Activated CD8-positive, alpha-beta memory T cell treated with anti-CD3 and anti-CD28 coated beads for 36 hours (primary cell): ENCODE results near the gene CCND2. TPM values are rescaled to one million over a fixed set of nuclear protein-coding genes. Genes with fewer than 3 reads are reported as not detected.

Source experiments
- CTCF ChIA-PET: fragments of 350-600 bp; sonication (Branson Sonifier 250); formaldehyde crosslinking; loops from one replicate; lab custom pipeline; 2021; ENCODE audit warnings: antibody characterized with exemption; lab: Charles Lee
- POLR2A ChIA-PET: fragments of 350-600 bp; sonication (Branson Sonifier 250); formaldehyde crosslinking; loops from one replicate; lab custom pipeline; 2021; ENCODE audit warnings: antibody characterized with exemption; lab: Charles Lee
- total RNA-seq, 2 experiments: library from RNA; stranded (reverse); gene quantifications; one replicate each; pipeline ENCODE4 v1.2.3, GENCODE V29; 2021

The CCND2 gene
- total RNA-seq, 2 experiments from 2014 or later, result 653 to 655 TPM

DNA sequence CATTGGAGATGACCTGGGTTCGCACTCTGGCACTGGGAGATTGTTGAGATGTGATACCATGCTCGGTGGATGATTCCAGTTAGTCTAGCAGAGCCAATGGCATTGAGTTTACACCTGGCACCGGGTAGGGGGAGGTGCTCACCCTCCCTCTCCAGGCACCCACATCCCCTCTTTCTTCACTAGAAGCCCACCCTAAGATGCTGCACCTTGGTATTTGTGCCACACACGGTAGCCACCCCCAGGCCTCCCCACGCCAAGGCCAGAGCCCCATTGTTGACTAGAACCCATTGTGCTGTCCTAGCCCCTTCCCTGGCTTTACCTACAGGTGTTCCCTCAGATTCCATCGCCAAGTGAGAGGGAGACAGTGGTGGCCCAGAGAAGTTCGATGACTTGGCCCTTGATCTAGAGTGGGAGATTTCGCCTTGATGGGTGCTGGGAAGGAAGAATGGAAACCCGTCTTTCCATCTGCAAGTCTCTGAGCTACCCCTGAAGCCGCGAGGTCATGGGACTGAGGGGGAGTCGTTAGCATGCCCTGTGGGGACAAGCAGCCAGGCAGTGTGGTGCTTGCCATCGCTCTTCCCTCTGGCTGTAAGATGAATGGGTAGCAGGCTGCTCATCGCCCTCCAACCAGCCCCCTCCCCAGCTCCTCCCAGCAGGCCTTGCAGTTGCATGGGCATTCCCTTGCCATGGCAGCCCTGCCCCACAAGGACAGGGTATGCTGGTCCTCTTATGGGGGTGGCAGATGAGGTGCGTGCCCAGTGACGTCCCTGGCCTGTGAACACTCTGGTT, 8.7 kb downstream of the CCND2 start:
- ChIA-PET POLR2A (no interaction called here), CTCF (interaction anchor here (0.8 to 1.8 kb wide), 4 partner anchors 11 to 175 kb away, joined by 3 to 5 read pairs (median 4); no protein-coding TSS in a partner anchor)

DNA sequence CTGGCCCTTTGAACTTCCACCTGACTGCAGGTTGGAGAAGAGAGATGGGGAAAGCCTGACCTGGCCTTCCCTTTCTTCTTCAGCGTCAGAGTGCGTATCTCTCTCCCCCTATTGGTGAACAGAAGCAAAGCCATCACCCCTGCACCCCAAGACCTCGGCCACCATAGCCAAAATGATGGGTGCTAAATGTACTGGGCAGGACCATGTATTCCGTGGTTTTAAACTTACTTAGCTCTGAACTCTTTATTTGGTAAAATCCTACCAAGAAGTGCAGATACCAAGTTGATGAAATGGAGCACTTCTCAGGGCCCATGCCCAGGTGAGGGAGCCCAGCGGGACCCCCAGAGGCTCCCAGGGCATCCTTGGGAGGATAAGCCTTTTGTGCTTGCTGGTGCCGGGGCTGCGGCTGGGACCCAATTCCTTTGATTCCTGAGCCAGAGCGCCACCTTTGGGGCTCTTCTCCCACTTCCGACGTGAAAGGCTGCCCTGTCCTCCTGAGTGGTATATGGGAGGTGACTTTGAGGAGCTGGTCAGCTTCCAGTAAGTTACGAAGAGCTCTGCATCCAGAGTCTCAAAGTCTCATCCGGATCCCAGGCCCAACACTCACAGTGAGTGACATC, 9.4 kb downstream of the CCND2 start:
- ChIA-PET POLR2A (interaction anchor here (0.5 to 0.7 kb wide), 3 partner anchors 9 to 15 kb away, joined by 3 read pairs; no protein-coding TSS in a partner anchor), CTCF (interaction anchor here (0.5 to 1.8 kb wide), 4 partner anchors 10 to 314 kb away, joined by 3 to 5 read pairs (median 4); no protein-coding TSS in a partner anchor)

- POLR2A ChIA-PET, result interaction anchor here (0.5 to 1.0 kb wide), 6 partner anchors 8 to 1488 kb away, joined by 3 to 4 read pairs (median 3); no protein-coding TSS in a partner anchor
- CTCF ChIA-PET, result interaction anchor here (0.5 to 1.8 kb wide), 5 partner anchors 9 to 314 kb away, joined by 3 to 5 read pairs (median 3); no protein-coding TSS in a partner anchor
Observed at GRCh38 chr12:4283512-4284255, 10.1 kb downstream of the CCND2 start.

GRCh38 chr12:4284306-4284705, 10.7 kb downstream of the CCND2 start:
- POLR2A ChIA-PET, result interaction anchor here (0.6 to 1.0 kb wide), 3 partner anchors 10 to 1488 kb away, joined by 3 to 4 read pairs (median 3); no protein-coding TSS in a partner anchor
- CTCF ChIA-PET, result no interaction called here

GRCh38 chr12:4285070-4285469, 11.5 kb downstream of the CCND2 start:
- ChIA-PET CTCF (interaction anchor here (0.6 to 0.7 kb wide), 2 partner anchors 8 to 47 kb away, joined by 3 read pairs; no protein-coding TSS in a partner anchor), POLR2A (interaction anchor here (2.0 kb wide), 1 partner anchor 11 kb away, joined by 7 read pairs; the partner anchor contains the start of gene CCND2)

GRCh38 chr12:4286228-4286627, 12.7 kb downstream of the CCND2 start:
- ChIA-PET POLR2A (interaction anchor here (2.0 kb wide), 1 partner anchor 13 kb away, joined by 7 read pairs; the partner anchor contains the start of gene CCND2), CTCF (interaction anchor here (2.0 kb wide), 1 partner anchor 9 kb away, joined by 13 read pairs; no protein-coding TSS in a partner anchor)

GRCh38 chr12:4286771-4287317, 13.3 kb downstream of the CCND2 start:
- ChIA-PET CTCF (interaction anchor here (0.6 to 2.0 kb wide), 2 partner anchors 9 to 13 kb away, joined by 3 to 13 read pairs; no protein-coding TSS in a partner anchor), POLR2A (interaction anchor here (1.3 to 2.0 kb wide), 2 partner anchors 8 to 13 kb away, joined by 7 read pairs; partner anchors contain the start of gene CCND2)

- POLR2A ChIA-PET, result interaction anchor here (0.5 to 1.3 kb wide), 4 partner anchors 9 to 123 kb away, joined by 3 to 7 read pairs (median 4); no protein-coding TSS in a partner anchor
Observed at GRCh38 chr12:4287325-4288211, 14.0 kb downstream of the CCND2 start.

GRCh38 chr12:4288296-4289131, 15.0 kb downstream of the CCND2 start:
- ChIA-PET POLR2A (interaction anchor here (0.5 to 0.8 kb wide), 2 partner anchors 38 to 72 kb away, joined by 3 read pairs; no protein-coding TSS in a partner anchor), CTCF (interaction anchor here (0.6 to 2.0 kb wide), 6 partner anchors 9 to 1230 kb away, joined by 3 to 13 read pairs (median 4); no protein-coding TSS in a partner anchor)

More at GRCh38 chr12:4287325-4288211, 14.0 kb downstream of the CCND2 start:
- CTCF ChIA-PET, result interaction anchor here (0.6 to 2.0 kb wide), 4 partner anchors 8 to 13 kb away, joined by 3 to 13 read pairs (median 4); no protein-coding TSS in a partner anchor

- ChIA-PET POLR2A (no interaction called here), CTCF (interaction anchor here (0.7 to 1.7 kb wide), 2 partner anchors 12 to 294 kb away, joined by 3 to 5 read pairs; no protein-coding TSS in a partner anchor)
Observed at GRCh38 chr12:4289231-4289878, 15.8 kb downstream of the CCND2 start.

DNA sequence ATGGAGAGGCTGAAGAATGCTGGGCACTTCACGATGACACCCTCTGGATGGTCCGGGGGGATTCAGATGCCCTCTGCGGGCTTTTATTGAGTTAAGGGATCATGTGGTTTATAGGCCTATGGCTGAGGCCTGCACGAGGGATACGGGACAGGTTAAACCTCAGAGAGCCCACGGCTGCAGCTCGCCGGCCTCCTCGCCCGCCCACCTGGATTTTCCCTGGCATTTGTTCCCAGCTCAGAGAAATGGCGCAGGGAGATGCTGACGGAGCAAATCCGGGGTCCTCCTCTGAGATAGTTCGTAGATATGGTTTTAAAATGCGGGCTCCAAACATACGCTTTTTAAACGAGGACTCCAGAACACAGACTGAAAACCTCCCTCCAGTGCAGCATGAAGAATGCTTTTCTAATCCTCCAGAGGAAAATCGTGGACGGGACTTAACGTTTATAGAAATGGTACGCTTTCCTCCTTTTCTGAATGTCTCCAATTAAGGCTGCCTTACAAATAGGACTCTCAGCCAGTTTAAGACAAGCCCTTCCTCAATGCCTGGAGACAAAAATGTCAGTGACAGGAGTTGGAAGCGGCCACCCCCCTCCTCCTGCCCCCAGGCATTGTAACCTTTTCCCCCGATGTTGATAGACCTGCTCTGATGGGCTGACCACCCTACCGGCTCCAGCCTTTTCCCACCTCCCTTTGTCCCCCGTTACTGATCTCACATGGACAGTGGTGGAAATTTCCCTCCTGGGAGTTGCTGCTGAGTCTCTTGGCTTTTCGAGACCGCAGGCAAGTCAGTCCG, 16.6 kb downstream of the CCND2 start:
- POLR2A ChIA-PET, result no interaction called here
- CTCF ChIA-PET, result interaction anchor here (1.1 to 1.7 kb wide), 2 partner anchors 13 to 14 kb away, joined by 3 to 5 read pairs; no protein-coding TSS in a partner anchor

DNA sequence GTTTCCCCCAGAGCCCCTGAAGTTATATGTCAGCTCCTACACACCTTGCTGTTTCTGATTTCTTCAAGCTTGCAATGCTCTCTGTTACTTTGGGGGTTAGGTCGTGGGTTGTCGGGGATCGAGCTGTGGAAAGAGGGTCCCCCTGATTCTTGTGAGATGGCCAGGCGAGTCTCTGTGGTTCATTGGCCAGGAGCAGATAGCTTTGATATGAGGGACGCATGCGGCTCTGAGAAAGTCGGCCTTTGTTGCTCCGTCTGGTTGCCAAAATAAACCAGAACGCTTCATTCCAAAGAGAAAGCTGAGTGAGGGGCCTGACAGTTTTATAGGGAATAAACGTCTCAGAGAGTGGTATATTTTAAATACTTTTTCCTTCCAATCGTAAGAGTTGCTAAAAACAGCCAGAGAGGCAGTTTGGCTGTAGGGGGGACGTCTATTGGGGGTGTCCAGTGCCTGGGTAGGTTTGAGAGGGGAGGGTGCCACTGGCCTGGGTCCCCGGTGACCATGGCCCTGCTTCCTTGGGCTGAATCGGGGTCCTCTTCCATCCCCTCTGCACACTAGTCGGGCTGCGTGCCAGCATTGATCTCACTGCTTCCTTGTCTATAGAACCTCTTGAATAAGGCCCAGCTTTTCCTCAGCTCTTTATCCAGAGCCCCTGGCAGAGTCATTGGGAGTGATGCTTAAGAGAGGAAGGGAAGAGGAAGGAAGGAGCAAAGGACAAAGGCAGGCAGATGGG, 18.9 kb downstream of the CCND2 start:
- ChIA-PET POLR2A (interaction anchor here (1.1 to 1.8 kb wide), 3 partner anchors 9 to 23 kb away, joined by 3 to 4 read pairs (median 3); no protein-coding TSS in a partner anchor), CTCF (interaction anchor here (0.7 to 2.5 kb wide), 4 partner anchors 10 to 36 kb away, joined by 3 to 14 read pairs (median 4); no protein-coding TSS in a partner anchor)

DNA sequence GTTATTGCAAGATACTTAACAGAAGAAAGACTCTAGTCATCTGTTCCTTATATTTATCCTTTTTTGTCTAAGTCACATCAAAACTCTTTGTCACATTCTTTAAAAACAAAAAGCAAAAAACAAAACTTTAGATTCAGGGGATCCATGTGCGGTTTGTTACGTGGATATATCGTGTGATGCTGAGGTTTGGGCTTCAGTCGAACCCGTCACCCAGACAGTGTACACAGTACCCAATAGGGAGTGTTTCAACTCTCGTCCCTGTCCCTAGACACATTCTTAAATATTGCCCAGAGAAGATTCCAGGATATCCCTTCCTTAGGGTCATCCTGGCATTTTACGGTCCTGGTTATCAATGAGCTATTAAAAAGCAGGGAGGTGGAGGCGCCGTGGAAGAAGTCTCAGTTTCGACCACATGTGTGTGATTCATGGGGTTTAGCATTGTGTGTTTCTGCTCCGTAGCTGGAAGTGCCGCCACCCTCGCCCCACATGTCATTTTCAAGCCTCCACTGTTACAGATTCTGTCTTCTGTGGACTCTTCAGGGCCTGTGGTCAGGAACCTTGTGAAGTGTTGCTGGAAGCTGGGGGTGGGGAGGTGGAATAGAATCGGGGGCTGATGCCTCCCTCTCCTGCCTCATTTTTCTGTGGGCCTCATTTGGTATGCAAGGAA, 19.9 kb downstream of the CCND2 start:
- ChIA-PET POLR2A (interaction anchor here (0.6 to 1.8 kb wide), 3 partner anchors 9 to 22 kb away, joined by 3 to 4 read pairs (median 3); no protein-coding TSS in a partner anchor), CTCF (interaction anchor here (1.0 to 2.5 kb wide), 4 partner anchors 11 to 304 kb away, joined by 3 to 14 read pairs (median 4); no protein-coding TSS in a partner anchor)
